22Rv1 (cell line): ENCODE measurements around the gene KLRC2.

ENCODE experiments used
- ZFX ChIP-seq: fragments of 450-650 bp; IDR thresholded peaks from 2 replicates; pipeline ENCODE4 v1.6.1; 2017; ENCODE audit warnings: antibody characterized with exemption, borderline replicate concordance
- TF ChIP-seq, protein P1 (sequence below): fragments of 450-650 bp; IDR thresholded peaks from 2 replicates; pipeline ENCODE4 v1.5.1; 2017; ENCODE audit warnings: mild to moderate bottlenecking

DNA sequence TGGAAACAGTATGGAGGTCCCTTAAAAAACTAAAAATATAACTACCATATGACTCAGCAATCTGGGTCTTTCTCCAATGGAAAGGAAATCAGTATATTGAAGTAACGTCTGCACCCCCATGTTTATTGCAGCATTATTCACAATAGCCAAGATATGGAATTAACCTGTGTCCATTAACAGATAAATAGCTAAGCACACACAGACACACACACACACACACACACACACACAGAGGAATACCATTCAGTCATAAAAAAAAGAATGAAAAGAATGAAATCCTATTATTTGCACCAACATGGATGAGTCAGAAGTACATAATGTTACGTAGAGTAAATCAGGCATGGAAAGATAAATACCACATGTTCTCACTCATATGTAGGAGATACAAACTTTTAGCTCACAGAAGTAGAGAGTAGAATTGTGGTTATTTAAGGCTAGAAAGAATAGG is 50.6 kb downstream of the KLRC2 start:
- TF ChIP-seq, protein P1, sequence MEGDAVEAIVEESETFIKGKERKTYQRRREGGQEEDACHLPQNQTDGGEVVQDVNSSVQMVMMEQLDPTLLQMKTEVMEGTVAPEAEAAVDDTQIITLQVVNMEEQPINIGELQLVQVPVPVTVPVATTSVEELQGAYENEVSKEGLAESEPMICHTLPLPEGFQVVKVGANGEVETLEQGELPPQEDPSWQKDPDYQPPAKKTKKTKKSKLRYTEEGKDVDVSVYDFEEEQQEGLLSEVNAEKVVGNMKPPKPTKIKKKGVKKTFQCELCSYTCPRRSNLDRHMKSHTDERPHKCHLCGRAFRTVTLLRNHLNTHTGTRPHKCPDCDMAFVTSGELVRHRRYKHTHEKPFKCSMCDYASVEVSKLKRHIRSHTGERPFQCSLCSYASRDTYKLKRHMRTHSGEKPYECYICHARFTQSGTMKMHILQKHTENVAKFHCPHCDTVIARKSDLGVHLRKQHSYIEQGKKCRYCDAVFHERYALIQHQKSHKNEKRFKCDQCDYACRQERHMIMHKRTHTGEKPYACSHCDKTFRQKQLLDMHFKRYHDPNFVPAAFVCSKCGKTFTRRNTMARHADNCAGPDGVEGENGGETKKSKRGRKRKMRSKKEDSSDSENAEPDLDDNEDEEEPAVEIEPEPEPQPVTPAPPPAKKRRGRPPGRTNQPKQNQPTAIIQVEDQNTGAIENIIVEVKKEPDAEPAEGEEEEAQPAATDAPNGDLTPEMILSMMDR = no peak
- TF ChIP-seq ZFX = no peak
